ENCODE results near the gene KCNJ14. TPM values are rescaled to one million over a fixed set of nuclear protein-coding genes. Genes with fewer than 3 reads are reported as not detected.

KCNJ14 gene
- polyA plus RNA-seq, 1 experiment: 0.31 TPM

- TF ChIP-seq CTCF (IDR thresholded peaks at IDR 0.05; ENCODE audit: insufficient read depth, low read depth, low read length): no peak
- DNase-seq (ENCODE audit: low read depth): no peak
- Histone ChIP-seq H3K36me3 (ENCODE audit: control insufficient read depth, insufficient read depth, low read length) (no peaks in the 10 kb centered on the region), H3K27me3 (ENCODE audit: control insufficient read depth, insufficient read depth, low read length) (peaks cover 21% of the 10 kb centered on the region), H3K4me3 (ENCODE audit: low read depth, low read length) (no peak overlapping the region)
- POLR2A ChIA-PET: no interaction called here
- CTCF ChIA-PET: interaction anchor here (1.1 to 7.8 kb wide), 6 partner anchors 13 to 76 kb away, joined by 3 to 226 read pairs (median 5); no protein-coding TSS in a partner anchor
These were observed 53.5 kb downstream of the KCNJ14 start for GRCh38 chr19:48508729-48509411.

GRCh38 chr19:48509467-48510194 is 54.3 kb downstream of the KCNJ14 start:
- Histone ChIP-seq H3K4me3 (ENCODE audit: low read depth, low read length) (no peak overlapping the region), H3K27me3 (ENCODE audit: control insufficient read depth, insufficient read depth, low read length) (peaks cover 21% of the 10 kb centered on the region), H3K36me3 (ENCODE audit: control insufficient read depth, insufficient read depth, low read length) (no peaks in the 10 kb centered on the region)
- no peak for TF ChIP-seq CTCF (IDR thresholded peaks at IDR 0.05; ENCODE audit: insufficient read depth, low read depth, low read length)
- DNase-seq (ENCODE audit: low read depth): no peak
- POLR2A ChIA-PET: no interaction called here
- CTCF ChIA-PET: interaction anchor here (7.8 kb wide), 1 partner anchor 75 kb away, joined by 226 read pairs; no protein-coding TSS in a partner anchor

- Histone ChIP-seq H3K27me3 (ENCODE audit: control insufficient read depth, insufficient read depth, low read length) (peaks cover 21% of the 10 kb centered on the region), H3K36me3 (ENCODE audit: control insufficient read depth, insufficient read depth, low read length) (no peaks in the 10 kb centered on the region), H3K4me3 (ENCODE audit: low read depth, low read length) (peak overlapping the region; percentile 7; the same call in 1 of the 2 replicates)
- no peak for TF ChIP-seq CTCF (IDR thresholded peaks at IDR 0.05; ENCODE audit: insufficient read depth, low read depth, low read length)
- ChIA-PET CTCF (interaction anchor here (7.8 kb wide), 1 partner anchor 74 kb away, joined by 226 read pairs; no protein-coding TSS in a partner anchor), POLR2A (no interaction called here)
- DNase-seq (ENCODE audit: low read depth): no peak
These were observed 55.3 kb downstream of the KCNJ14 start for GRCh38 chr19:48510421-48511268.

- DNase-seq (ENCODE audit: low read depth): no peak
- Histone ChIP-seq H3K36me3 (ENCODE audit: control insufficient read depth, insufficient read depth, low read length) (no peaks in the 10 kb centered on the region), H3K27me3 (ENCODE audit: control insufficient read depth, insufficient read depth, low read length) (peaks cover 21% of the 10 kb centered on the region), H3K4me3 (ENCODE audit: low read depth, low read length) (no peak overlapping the region)
- ChIA-PET POLR2A (no interaction called here), CTCF (interaction anchor here (7.8 kb wide), 1 partner anchor 73 kb away, joined by 226 read pairs; no protein-coding TSS in a partner anchor)
- TF ChIP-seq CTCF (IDR thresholded peaks at IDR 0.05; ENCODE audit: insufficient read depth, low read depth, low read length): no peak
These were observed 56.0 kb downstream of the KCNJ14 start for GRCh38 chr19:48511321-48511731.

Measured in BJ (cell line).